Adrenal gland (tissue), 5 donors: Measurements from ENCODE around the gene CACNB4.

Source experiments
- CTCF ChIP-seq, 6 experiments: fragments of 450-650 bp in 4 of 6; fragments of 200-600 bp in 2 of 6; sonication (generic) in 1 of 6; IDR thresholded peaks; 1 replicate in 5 of 6; 2 replicates in 1 of 6; pipeline versions ENCODE4 v1.5.1 to v1.8.0; 2016 to 2021; ENCODE audit warnings: antibody characterized with exemption in 6 of 6, mild to moderate bottlenecking in 2 of 6, moderate library complexity in 1 of 6
- POLR2A ChIP-seq, 2 donors: fragments of 450-650 bp; IDR thresholded peaks; one replicate each; pipeline ENCODE4 v1.6.1; 2017; ENCODE audit warnings: antibody characterized with exemption in 2 of 2, mild to moderate bottlenecking in 2 of 2, moderate library complexity in 1 of 2
- donor health status: DM: no; HTN: no; CAD: no.

DNA sequence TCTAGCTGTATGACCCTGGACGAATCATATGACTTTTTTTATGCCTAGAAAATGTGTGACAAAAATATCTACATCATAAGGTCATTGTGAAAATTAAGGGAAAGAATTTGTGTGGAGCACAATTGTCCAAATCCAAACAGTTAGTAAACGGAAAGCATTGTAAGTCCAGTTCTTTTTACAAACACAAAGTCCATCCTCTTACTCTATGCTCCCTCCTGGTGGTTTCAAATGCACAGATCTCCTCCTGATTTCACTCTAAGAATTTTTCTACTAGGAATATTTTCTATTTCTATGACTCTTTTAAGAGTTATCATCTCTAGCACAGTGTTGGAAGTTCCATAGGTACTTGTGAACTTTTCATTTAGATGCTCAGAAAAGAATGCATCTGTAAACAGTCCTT is 145.4 kb downstream of the CACNB4 start:
- TF ChIP-seq CTCF (IDR thresholded peaks at IDR 0.05) (no peak), POLR2A (IDR thresholded peaks at IDR 0.05) (no peak)
